Osteocyte (in vitro differentiated cells): ENCODE results near the gene SLC24A1. TPM values are rescaled to one million over a fixed set of nuclear protein-coding genes. Genes with fewer than 3 reads are reported as not detected.

Source experiments
- DNase-seq: peaks from one replicate; pipeline ENCODE4 v3.0.0; 2021; ENCODE audit warnings: mixed read lengths; ENCODE audit not compliant: unreplicated experiment; ENCODE audit errors: extremely low spot score
- H3K27ac Mint-ChIP-seq: one replicate; pipeline ENCODE4 v1.8.0; 2021; ENCODE audit warnings: mild to moderate bottlenecking, mixed read lengths; ENCODE audit not compliant: unreplicated experiment
- H3K27me3 Mint-ChIP-seq: one replicate; pipeline ENCODE4 v1.8.0; 2021; ENCODE audit warnings: mixed read lengths; ENCODE audit not compliant: unreplicated experiment
- H3K36me3 Mint-ChIP-seq: one replicate; pipeline ENCODE4 v1.8.0; 2021; ENCODE audit warnings: mixed read lengths; ENCODE audit not compliant: unreplicated experiment
- H3K4me1 Mint-ChIP-seq: one replicate; pipeline ENCODE4 v1.8.0; 2021; ENCODE audit warnings: mixed read lengths; ENCODE audit not compliant: unreplicated experiment
- H3K4me3 Mint-ChIP-seq: one replicate; pipeline ENCODE4 v1.8.0; 2021; ENCODE audit warnings: mild to moderate bottlenecking, moderate library complexity, mixed read lengths; ENCODE audit not compliant: unreplicated experiment
- H3K9me3 Mint-ChIP-seq: one replicate; pipeline ENCODE4 v1.8.0; 2021; ENCODE audit warnings: mixed read lengths; ENCODE audit not compliant: unreplicated experiment
- total RNA-seq: library from RNA; stranded (reverse); gene quantifications from 2 replicates; pipeline ENCODE4 v1.2.1, GENCODE V29; 2021
- TF ChIP-seq, protein P1 (sequence below): fragments of 200-600 bp; sonication (generic); IDR thresholded peaks from 2 replicates; pipeline ENCODE4 v1.5.0; 2021; ENCODE audit warnings: antibody characterized with exemption, mild to moderate bottlenecking, moderate library complexity

The SLC24A1 gene
- total RNA-seq, 1 donor from 2014 or later, result 14.8 TPM

DNA sequence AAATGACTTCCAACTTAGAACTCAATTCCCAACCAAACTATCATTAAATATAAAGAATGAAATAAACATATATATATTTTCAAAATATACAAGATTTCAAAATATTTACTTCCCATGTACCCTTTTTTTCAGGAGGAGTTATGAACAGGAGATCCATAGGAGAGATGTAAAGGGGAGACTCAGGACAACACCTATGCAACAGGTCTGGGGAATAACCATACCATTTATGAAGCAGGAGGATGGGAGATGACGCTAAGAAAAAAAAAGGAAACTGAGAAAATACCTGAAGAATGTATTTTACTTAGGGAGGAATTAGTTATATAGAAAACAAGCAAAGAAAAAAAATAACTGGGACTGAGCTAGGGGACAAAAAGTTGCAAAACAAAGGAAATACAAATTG is 34.6 kb upstream of the SLC24A1 start:
- Mint-ChIP-seq H3K36me3 (peaks cover 60% of the 10 kb centered on the region), H3K27me3 (no peaks in the 10 kb centered on the region)

DNA sequence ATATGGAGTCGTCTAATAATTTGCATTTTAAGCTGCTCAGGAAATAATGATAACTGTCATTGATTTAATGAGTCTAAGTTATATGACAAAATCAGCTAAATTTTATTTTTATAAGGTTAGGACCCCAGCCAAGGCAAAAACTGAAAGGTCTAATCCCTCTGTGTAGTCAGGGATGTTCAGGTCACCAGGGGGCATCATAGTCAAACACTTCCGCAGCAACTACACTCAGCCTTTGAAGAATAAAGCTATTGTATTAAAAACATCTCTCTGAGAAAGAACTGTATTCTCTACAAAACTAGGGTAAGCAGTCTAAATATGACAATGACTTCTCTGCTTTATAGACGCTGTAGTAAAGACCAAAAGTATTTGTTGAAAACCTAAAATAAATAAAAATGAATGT is 25.8 kb upstream of the SLC24A1 start:
- no peak overlapping the region for H3K4me3 Mint-ChIP-seq
- H3K27ac Mint-ChIP-seq, result no peak overlapping the region
- DNase-seq, result no peak
- no peaks in the 10 kb centered on the region for H3K4me1 Mint-ChIP-seq
- H3K9me3 Mint-ChIP-seq, result no peaks in the 10 kb centered on the region
- no peaks in the 10 kb centered on the region for H3K27me3 Mint-ChIP-seq
- H3K36me3 Mint-ChIP-seq, result peaks cover 50% of the 10 kb centered on the region
- TF ChIP-seq, protein P1, sequence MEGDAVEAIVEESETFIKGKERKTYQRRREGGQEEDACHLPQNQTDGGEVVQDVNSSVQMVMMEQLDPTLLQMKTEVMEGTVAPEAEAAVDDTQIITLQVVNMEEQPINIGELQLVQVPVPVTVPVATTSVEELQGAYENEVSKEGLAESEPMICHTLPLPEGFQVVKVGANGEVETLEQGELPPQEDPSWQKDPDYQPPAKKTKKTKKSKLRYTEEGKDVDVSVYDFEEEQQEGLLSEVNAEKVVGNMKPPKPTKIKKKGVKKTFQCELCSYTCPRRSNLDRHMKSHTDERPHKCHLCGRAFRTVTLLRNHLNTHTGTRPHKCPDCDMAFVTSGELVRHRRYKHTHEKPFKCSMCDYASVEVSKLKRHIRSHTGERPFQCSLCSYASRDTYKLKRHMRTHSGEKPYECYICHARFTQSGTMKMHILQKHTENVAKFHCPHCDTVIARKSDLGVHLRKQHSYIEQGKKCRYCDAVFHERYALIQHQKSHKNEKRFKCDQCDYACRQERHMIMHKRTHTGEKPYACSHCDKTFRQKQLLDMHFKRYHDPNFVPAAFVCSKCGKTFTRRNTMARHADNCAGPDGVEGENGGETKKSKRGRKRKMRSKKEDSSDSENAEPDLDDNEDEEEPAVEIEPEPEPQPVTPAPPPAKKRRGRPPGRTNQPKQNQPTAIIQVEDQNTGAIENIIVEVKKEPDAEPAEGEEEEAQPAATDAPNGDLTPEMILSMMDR, result peak; percentile 42

More for the DNA sequence above, 34.6 kb upstream of the SLC24A1 start:
- H3K4me1 Mint-ChIP-seq, result peaks cover 8% of the 10 kb centered on the region
- H3K27ac Mint-ChIP-seq, result no peak overlapping the region
- no peak for DNase-seq
- H3K9me3 Mint-ChIP-seq, result no peaks in the 10 kb centered on the region
- TF ChIP-seq, protein P1, result no peak
- H3K4me3 Mint-ChIP-seq, result no peak overlapping the region

DNA sequence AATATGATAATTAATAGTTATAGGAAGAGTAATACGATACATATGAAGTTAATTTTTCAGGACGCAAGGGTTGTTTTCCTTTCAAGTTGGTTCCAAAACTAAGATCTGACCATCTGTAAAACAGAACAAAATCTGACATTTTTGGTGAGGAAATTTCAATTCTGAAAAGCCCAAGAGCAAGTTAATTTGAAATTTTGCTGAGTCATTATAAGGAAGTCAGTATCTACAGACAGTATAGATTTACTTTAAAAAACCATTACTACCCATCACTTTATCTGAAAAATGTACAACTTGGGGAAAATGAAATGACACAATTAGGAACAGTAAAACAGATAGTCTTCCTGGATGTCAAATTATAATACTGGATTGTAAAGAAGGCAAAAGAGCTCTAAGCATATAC is 23.3 kb upstream of the SLC24A1 start:
- Mint-ChIP-seq H3K9me3 (no peaks in the 10 kb centered on the region), H3K36me3 (peaks cover 37% of the 10 kb centered on the region), H3K4me3 (no peak overlapping the region), H3K4me1 (no peaks in the 10 kb centered on the region), H3K27ac (peak overlapping the region; percentile 20), H3K27me3 (no peaks in the 10 kb centered on the region)
- no peak for DNase-seq
- TF ChIP-seq, protein P1, result no peak

DNA sequence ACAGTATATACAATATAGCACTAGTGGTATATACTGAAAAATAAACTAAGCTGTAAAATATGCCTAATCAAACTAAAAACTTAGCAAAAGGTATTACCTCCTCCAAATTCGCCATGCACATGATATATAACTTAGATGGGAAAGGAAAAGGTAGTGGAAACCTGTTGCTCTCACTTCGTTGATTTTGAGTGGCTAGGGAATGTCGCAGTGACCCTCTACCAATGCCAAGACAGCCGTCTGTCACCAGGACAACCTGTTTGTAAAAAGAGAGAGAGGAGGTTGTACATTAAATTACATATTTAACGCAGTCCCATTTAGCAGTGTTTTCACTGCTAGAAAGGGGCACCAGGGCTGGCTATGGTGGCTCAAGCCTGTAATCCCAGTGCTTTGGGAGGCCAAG is 22.1 kb upstream of the SLC24A1 start:
- H3K36me3 Mint-ChIP-seq, result peaks cover 40% of the 10 kb centered on the region
- H3K27ac Mint-ChIP-seq, result no peak overlapping the region
- TF ChIP-seq, protein P1, result no peak
- no peaks in the 10 kb centered on the region for H3K27me3 Mint-ChIP-seq
- no peaks in the 10 kb centered on the region for H3K9me3 Mint-ChIP-seq
- DNase-seq, result no peak
- no peaks in the 10 kb centered on the region for H3K4me1 Mint-ChIP-seq
- H3K4me3 Mint-ChIP-seq, result no peak overlapping the region

DNA sequence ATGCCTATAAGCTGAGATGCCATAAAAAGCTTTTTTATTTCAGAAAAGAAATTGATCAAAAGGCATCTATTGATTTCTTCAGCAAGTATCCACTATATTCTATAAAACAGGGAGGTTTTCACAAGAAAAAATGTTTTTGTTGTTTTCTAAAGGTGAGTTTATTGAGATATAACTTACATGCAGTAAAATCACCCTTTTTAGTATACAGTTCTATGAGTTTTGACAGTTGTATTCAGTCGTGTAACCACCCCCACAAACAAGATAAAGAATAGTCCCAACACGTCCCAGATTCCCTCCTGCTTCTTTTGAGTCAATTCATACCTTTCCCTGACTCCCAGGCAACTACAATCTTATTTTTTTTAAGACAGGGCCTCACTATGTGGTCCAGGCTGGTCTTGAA is 18.6 kb upstream of the SLC24A1 start:
- peaks cover 35% of the 10 kb centered on the region for H3K36me3 Mint-ChIP-seq
- H3K9me3 Mint-ChIP-seq, result no peaks in the 10 kb centered on the region
- no peaks in the 10 kb centered on the region for H3K4me1 Mint-ChIP-seq
- no peak overlapping the region for H3K27ac Mint-ChIP-seq
- TF ChIP-seq, protein P1, result no peak
- DNase-seq, result no peak
- H3K27me3 Mint-ChIP-seq, result no peaks in the 10 kb centered on the region
- no peak overlapping the region for H3K4me3 Mint-ChIP-seq
